ENCODE data around the gene CENPP.
A peak's percentile ranks its signal among the peaks of the same experiment; 100 is the strongest.

CENPP gene

DNA sequence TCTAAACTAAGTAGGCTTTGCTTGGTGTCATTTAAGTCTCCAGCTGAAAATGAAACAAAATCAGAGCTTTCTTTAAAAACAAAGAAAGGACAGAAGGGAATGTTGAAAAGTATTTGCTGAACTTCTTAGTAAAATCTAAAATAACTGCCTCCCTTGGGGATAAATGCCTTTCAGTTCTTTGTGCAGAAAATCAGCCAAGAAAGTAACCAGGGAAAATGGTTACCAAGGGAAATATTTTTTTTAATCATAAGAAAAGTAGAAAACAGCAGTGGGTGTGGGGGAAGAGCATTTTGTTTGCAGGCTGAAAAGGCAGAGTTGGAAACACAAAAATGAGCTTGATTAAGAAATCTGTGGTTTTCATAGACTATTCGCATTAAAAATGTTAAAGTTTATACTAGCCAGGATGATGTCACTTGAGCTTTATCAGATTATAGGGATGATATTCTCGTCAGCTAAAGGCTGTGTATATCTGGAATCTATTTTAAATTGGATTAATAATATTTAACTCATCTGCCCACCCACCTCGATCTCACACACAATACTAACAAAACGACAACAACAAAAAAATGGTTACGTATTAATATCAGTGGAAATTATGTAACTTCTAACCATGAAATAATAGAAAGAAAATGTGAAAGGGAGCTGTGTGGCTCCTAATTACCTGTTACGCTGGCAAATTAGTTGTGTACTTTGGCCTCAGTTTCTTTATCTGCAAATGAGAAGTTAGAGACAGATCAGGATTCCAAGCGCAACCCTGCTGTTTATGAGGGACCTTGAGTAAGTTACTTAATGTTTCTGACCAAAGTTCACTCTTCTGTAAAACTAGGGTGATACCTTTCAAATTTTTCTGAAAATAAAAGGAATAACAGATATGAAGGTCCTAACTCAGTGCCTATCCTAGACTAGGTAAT lies 210.4 kb downstream of the CENPP start, which contains the start of gene ECM2:
Gene ECM2 (minus strand): TSS at position 51 of the 911 bp plus-strand sequence. CDS start 13,124 bp downstream, outside the sequence.
- H2AFZ ChIP-seq (ENCODE audit: low read depth, low read length): peak within 1 kb of the TSS; percentile 91
- H3K36me3 ChIP-seq (ENCODE audit: insufficient read depth, low read length): no peaks in the 10 kb centered on the region
- no peak within 1 kb of the TSS for H3K4me3 ChIP-seq (ENCODE audit: low read length)

DNA sequence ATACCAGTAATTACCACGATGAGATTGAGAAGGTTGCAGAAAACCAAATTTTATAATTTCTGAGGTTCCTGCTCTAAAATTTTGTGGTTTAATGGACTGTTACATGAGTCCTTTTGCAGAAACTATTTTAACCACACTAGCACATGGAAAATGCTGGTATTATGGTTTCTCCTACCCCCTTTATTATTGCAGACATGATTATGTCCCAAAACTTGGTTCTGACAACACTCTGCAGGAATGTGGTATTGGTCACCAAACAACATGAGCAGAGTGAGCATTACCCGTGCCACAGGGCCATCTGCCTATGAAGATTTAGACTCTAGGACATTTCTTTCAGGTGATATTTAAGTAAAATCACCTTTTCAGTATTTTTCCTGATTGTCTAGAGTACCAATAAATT lies 212.8 kb downstream of the CENPP start:
- H3K9me3 ChIP-seq (ENCODE audit: low read length): no peaks in the 10 kb centered on the region
- peaks cover 11% of the 10 kb centered on the region for H3K4me1 ChIP-seq (ENCODE audit: insufficient read depth, low read length)
- H3K27me3 ChIP-seq (ENCODE audit: insufficient read depth, low read length): no peaks in the 10 kb centered on the region
- H3K4me3 ChIP-seq (ENCODE audit: low read length): no peak overlapping the region
- H3K36me3 ChIP-seq (ENCODE audit: insufficient read depth, low read length): no peaks in the 10 kb centered on the region
- no peak overlapping the region for H2AFZ ChIP-seq (ENCODE audit: low read depth, low read length)

More for the DNA sequence above, 210.4 kb downstream of the CENPP start, which contains the start of gene ECM2:
- no peaks in the 10 kb centered on the region for H3K27me3 ChIP-seq (ENCODE audit: insufficient read depth, low read length)
- H3K4me1 ChIP-seq (ENCODE audit: insufficient read depth, low read length): peaks cover 11% of the 10 kb centered on the region
- H3K9me3 ChIP-seq (ENCODE audit: low read length): no peaks in the 10 kb centered on the region

- H3K9me3 ChIP-seq (ENCODE audit: low read length): no peaks in the 10 kb centered on the region
- H3K27me3 ChIP-seq (ENCODE audit: insufficient read depth, low read length): no peaks in the 10 kb centered on the region
- H3K4me3 ChIP-seq (ENCODE audit: low read length): no peak overlapping the region
- H3K36me3 ChIP-seq (ENCODE audit: insufficient read depth, low read length): no peaks in the 10 kb centered on the region
- H2AFZ ChIP-seq (ENCODE audit: low read depth, low read length): no peak overlapping the region
- H3K4me1 ChIP-seq (ENCODE audit: insufficient read depth, low read length): no peaks in the 10 kb centered on the region
Observed at GRCh38 chr9:92543972-92544371, 218.2 kb downstream of the CENPP start.

GRCh38 chr9:92545002-92545510 lies 219.3 kb downstream of the CENPP start:
- Histone ChIP-seq H3K27me3 (ENCODE audit: insufficient read depth, low read length) (no peaks in the 10 kb centered on the region), H3K4me1 (ENCODE audit: insufficient read depth, low read length) (no peaks in the 10 kb centered on the region), H2AFZ (ENCODE audit: low read depth, low read length) (no peak overlapping the region), H3K4me3 (ENCODE audit: low read length) (no peak overlapping the region), H3K36me3 (ENCODE audit: insufficient read depth, low read length) (no peaks in the 10 kb centered on the region), H3K9me3 (ENCODE audit: low read length) (no peaks in the 10 kb centered on the region)

GRCh38 chr9:92547356-92547755 lies 221.6 kb downstream of the CENPP start:
- Histone ChIP-seq H3K4me3 (ENCODE audit: low read length) (no peak overlapping the region), H3K36me3 (ENCODE audit: insufficient read depth, low read length) (no peaks in the 10 kb centered on the region), H3K4me1 (ENCODE audit: insufficient read depth, low read length) (no peaks in the 10 kb centered on the region), H3K27me3 (ENCODE audit: insufficient read depth, low read length) (no peaks in the 10 kb centered on the region), H3K9me3 (ENCODE audit: low read length) (no peaks in the 10 kb centered on the region), H2AFZ (ENCODE audit: low read depth, low read length) (no peak overlapping the region)

GRCh38 chr9:92550765-92551164 lies 225.0 kb downstream of the CENPP start:
- H3K9me3 ChIP-seq (ENCODE audit: low read length): no peaks in the 10 kb centered on the region
- H3K36me3 ChIP-seq (ENCODE audit: insufficient read depth, low read length): no peaks in the 10 kb centered on the region
- H3K4me3 ChIP-seq (ENCODE audit: low read length): no peak overlapping the region
- no peaks in the 10 kb centered on the region for H3K27me3 ChIP-seq (ENCODE audit: insufficient read depth, low read length)
- H2AFZ ChIP-seq (ENCODE audit: low read depth, low read length): no peak overlapping the region
- H3K4me1 ChIP-seq (ENCODE audit: insufficient read depth, low read length): no peaks in the 10 kb centered on the region

- H3K9me3 ChIP-seq (ENCODE audit: low read length): no peaks in the 10 kb centered on the region
- no peaks in the 10 kb centered on the region for H3K4me1 ChIP-seq (ENCODE audit: insufficient read depth, low read length)
Observed at GRCh38 chr9:92558612-92559374, 233.0 kb downstream of the CENPP start.

DNA sequence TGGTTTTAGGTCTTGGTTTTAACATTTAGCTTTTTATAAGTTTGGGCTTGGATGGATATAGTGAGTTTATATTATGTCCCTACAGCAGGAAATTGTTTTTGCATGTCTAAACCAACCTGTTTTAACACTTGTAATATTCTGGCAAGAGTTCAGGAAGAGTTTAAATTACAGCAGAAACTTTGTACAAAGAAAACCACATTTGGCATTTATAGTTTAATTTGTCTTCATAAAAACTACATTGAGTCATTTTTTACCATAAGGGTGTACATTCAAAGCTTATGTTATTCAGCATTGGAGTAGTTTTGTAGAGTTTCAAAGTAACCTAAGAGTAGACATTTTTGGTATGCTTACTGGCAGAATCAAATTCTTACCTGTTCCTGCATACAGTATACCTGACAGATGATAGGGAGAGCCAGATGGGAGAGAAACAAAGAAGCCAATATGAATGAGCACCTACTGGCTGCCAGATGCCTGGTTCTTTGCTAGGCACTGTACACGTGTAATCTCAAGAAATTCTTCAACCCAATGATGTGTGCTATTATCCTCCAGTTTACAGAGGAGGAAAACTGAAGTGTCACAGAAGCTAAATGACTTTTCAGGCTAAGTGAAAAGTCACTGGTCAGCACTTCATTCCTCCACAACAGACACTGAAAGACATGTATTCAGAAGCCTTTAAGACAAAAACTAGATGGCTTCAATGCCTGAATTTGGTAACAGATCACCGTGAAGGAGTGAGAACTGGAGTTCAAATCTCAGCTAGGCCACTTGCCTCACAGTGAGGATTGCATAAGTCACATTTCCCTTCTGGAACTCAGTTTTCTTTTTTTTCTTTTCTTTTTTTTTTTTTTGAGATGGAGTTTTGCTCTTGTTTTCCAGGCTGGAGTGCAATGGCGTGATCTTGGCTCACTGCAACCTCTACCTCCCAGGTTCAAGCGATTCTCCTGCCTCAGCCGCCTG lies 235.9 kb downstream of the CENPP start:
- no peak overlapping the region for H3K4me3 ChIP-seq (ENCODE audit: low read length)

More at GRCh38 chr9:92558612-92559374, 233.0 kb downstream of the CENPP start:
- no peak overlapping the region for H3K4me3 ChIP-seq (ENCODE audit: low read length)
- no peaks in the 10 kb centered on the region for H3K27me3 ChIP-seq (ENCODE audit: insufficient read depth, low read length)
- no peaks in the 10 kb centered on the region for H3K36me3 ChIP-seq (ENCODE audit: insufficient read depth, low read length)
- H2AFZ ChIP-seq (ENCODE audit: low read depth, low read length): no peak overlapping the region

GRCh38 chr9:92562461-92562967 lies 236.8 kb downstream of the CENPP start:
- Histone ChIP-seq H3K27me3 (ENCODE audit: insufficient read depth, low read length) (no peaks in the 10 kb centered on the region), H3K4me1 (ENCODE audit: insufficient read depth, low read length) (no peaks in the 10 kb centered on the region), H3K36me3 (ENCODE audit: insufficient read depth, low read length) (no peaks in the 10 kb centered on the region), H3K4me3 (ENCODE audit: low read length) (no peak overlapping the region), H3K9me3 (ENCODE audit: low read length) (no peaks in the 10 kb centered on the region), H2AFZ (ENCODE audit: low read depth, low read length) (no peak overlapping the region)

More for the DNA sequence above, 235.9 kb downstream of the CENPP start:
- Histone ChIP-seq H3K9me3 (ENCODE audit: low read length) (no peaks in the 10 kb centered on the region), H3K4me1 (ENCODE audit: insufficient read depth, low read length) (no peaks in the 10 kb centered on the region), H3K36me3 (ENCODE audit: insufficient read depth, low read length) (no peaks in the 10 kb centered on the region), H2AFZ (ENCODE audit: low read depth, low read length) (no peak overlapping the region), H3K27me3 (ENCODE audit: insufficient read depth, low read length) (no peaks in the 10 kb centered on the region)

DNA sequence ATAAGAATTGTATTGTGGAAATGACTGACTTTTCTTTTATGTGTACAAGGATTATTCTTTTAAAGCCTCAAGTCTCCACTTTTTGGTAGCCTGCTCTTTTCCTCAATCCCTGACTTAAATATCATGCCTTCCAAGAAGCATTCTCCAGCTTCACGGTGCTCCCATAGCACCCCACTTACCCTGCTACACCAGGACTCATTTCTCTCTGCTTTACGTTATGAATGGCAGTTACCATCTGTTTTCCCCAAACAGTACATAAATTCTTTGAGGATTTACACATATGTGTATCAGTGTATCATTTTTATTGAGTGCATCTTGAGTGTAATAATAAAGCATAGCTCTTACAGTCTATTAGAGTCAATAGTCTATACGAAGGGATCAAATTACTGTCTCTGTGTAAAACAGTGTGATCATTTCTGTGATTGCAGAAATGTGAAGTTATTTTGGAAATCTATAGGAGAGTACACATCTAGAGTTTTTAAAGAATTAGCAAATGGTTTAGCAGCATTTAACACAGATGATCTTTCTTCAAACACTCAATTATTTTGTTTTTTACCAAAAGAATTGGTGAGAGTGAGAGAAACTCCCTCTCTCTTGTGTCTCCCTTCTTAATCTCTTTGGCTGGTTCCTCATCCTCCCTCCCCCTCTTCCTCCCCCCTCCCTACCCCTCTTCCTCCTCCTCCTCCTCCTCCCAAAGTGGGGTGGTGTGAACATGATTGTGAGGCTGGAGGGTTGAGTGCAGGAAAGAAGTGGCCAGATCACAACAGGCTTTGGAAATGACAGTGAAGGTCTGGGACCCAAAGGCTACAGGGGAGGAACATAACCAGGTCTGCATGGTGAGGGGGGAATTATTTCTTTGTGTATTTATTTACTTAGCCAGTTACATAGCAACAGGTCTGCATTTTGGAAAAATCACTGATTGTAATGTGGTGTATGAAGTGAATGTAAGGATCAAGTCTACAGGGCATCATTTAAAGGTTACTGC lies 237.7 kb downstream of the CENPP start:
- H2AFZ ChIP-seq (ENCODE audit: low read depth, low read length): no peak overlapping the region
- H3K4me1 ChIP-seq (ENCODE audit: insufficient read depth, low read length): no peaks in the 10 kb centered on the region
- no peaks in the 10 kb centered on the region for H3K9me3 ChIP-seq (ENCODE audit: low read length)
- no peak overlapping the region for H3K4me3 ChIP-seq (ENCODE audit: low read length)
- H3K36me3 ChIP-seq (ENCODE audit: insufficient read depth, low read length): no peaks in the 10 kb centered on the region
- no peaks in the 10 kb centered on the region for H3K27me3 ChIP-seq (ENCODE audit: insufficient read depth, low read length)

GRCh38 chr9:92564504-92564903 lies 238.8 kb downstream of the CENPP start:
- Histone ChIP-seq H3K4me3 (ENCODE audit: low read length) (no peak overlapping the region), H3K36me3 (ENCODE audit: insufficient read depth, low read length) (no peaks in the 10 kb centered on the region), H2AFZ (ENCODE audit: low read depth, low read length) (no peak overlapping the region), H3K27me3 (ENCODE audit: insufficient read depth, low read length) (no peaks in the 10 kb centered on the region), H3K4me1 (ENCODE audit: insufficient read depth, low read length) (no peaks in the 10 kb centered on the region), H3K9me3 (ENCODE audit: low read length) (no peaks in the 10 kb centered on the region)
